GM21619 (cell line): Measurements from ENCODE around the gene STAG3.
"Not testable (repeated sequence)": the region's sequence is repeated elsewhere in the genome, so short reads cannot be mapped to it uniquely, and the experiment has no call there.

Experiments
- ATAC-seq: cut with Tn5 transposase; IDR thresholded peaks from one replicate; pipeline ENCODE4 v1.9.1; 2021; ENCODE audit not compliant: unreplicated experiment

Gene STAG3

GRCh38 chr7:100210805-100211204 is 33.1 kb downstream of the STAG3 start:
- ATAC-seq: no peak

- ATAC-seq: peak; percentile 57
Observed at GRCh38 chr7:100211342-100211780, 33.6 kb downstream of the STAG3 start.

- ATAC-seq: no peak
Observed at GRCh38 chr7:100212631-100213286, 35.0 kb downstream of the STAG3 start.

GRCh38 chr7:100213672-100214071 is 36.0 kb downstream of the STAG3 start:
- ATAC-seq: no peak

- ATAC-seq: not testable (repeated sequence)
Observed at GRCh38 chr7:100214356-100214755, 36.6 kb downstream of the STAG3 start.

GRCh38 chr7:100215895-100216294 is 38.2 kb downstream of the STAG3 start:
- no peak for ATAC-seq

GRCh38 chr7:100217934-100218333 is 40.2 kb downstream of the STAG3 start:
- ATAC-seq: peak; percentile 3

- ATAC-seq: no peak
Observed at GRCh38 chr7:100219271-100219737, 41.6 kb downstream of the STAG3 start.

- ATAC-seq: not testable (repeated sequence)
Observed at GRCh38 chr7:100219801-100220585, 42.3 kb downstream of the STAG3 start, which contains the start of gene PVRIG. Gene PVRIG (plus strand): TSS chr7:100219949. CDS start chr7:100219971, 22 bp downstream.

- no peak for ATAC-seq
Observed at GRCh38 chr7:100220586-100221230, 43.0 kb downstream of the STAG3 start.

GRCh38 chr7:100221231-100221718 is 43.6 kb downstream of the STAG3 start:
- peak; percentile 54 for ATAC-seq

GRCh38 chr7:100221767-100222444 is 44.2 kb downstream of the STAG3 start:
- no peak for ATAC-seq

GRCh38 chr7:100222445-100223132 is 44.9 kb downstream of the STAG3 start:
- ATAC-seq: no peak

GRCh38 chr7:100223376-100223927 is 45.7 kb downstream of the STAG3 start:
- ATAC-seq: not testable (repeated sequence)

- ATAC-seq: not testable (repeated sequence)
Observed at GRCh38 chr7:100224891-100225290, 47.2 kb downstream of the STAG3 start.

GRCh38 chr7:100234660-100235317 is 57.1 kb downstream of the STAG3 start:
- ATAC-seq: not testable (repeated sequence)

- ATAC-seq: not testable (repeated sequence)
Observed at GRCh38 chr7:100239975-100240374, 62.3 kb downstream of the STAG3 start.

GRCh38 chr7:100243385-100243784 is 65.7 kb downstream of the STAG3 start:
- not testable (repeated sequence) for ATAC-seq

- ATAC-seq: not testable (repeated sequence)
Observed at GRCh38 chr7:100244988-100245605, 67.4 kb downstream of the STAG3 start.
